Limb (tissue), 2 donors: ENCODE measurements around the gene PARD6G.

Experiments used
- DNase-seq, 2 donors: peaks; one replicate each; pipeline ENCODE4 v3.0.0-alpha.2; 2016; ENCODE audit errors: extremely low spot score in 2 of 2

The PARD6G gene

GRCh38 chr18:80147418-80148325 is 99.6 kb downstream of the PARD6G start:
- peak; percentile 87 to 88 for DNase-seq

GRCh38 chr18:80147037-80147417 is 100.3 kb downstream of the PARD6G start:
- no peak for DNase-seq

DNA sequence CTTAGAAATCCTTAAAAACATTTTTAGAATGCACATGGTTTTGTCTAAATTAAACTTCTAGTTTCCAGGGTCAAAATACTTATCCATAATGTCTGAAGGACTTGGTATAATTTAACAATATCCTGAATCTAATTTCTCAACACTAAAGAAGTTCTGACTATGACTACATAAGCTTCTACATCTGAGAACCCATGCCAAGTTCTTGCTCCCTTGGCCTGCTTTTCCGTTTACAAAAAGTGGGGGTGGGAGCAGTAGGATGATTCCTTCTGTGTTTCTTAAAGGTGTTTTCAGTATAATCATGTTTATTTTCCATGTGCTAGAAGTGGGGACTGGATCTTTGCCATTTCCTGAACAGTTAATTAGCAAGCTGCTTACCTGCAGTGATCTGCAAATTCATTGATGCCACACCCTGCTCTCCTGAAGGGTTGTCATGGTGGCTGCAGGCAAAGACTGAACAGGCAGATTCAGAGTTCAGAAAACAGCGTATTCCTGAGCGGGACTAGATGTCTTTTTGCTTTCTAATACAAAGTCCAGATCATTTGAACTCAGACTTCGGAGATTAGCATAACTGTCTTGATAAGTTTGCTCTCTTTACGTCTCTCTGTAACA is 102.0 kb downstream of the PARD6G start:
- DNase-seq = no peak

- DNase-seq = no peak
Observed at GRCh38 chr18:80143881-80144280, 103.4 kb downstream of the PARD6G start.

DNA sequence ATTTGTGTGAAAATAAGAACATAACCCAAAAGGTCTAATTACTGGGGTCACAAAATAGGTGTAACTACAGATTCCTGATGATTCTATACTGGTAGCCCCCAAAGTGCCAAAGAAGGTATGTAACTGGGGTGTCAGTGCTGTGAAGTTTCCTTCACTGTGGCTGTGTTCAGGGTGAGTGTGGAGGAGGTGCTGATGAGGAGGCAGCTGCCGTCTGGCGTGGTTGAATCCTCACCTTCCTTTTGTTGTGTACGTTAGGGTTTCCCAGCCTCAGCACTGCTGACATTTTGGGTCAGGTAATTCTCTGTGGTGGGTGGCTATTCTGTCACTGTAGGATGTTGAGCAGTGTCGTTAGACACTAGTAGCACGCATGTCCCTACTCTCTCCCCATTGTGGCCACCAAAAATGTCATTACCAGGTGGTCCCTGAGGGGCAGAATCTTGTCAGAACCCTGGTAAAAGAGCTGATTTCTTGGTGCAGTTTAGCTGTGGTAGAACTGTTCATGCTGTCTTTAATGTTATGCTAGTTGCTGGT is 106.8 kb downstream of the PARD6G start:
- DNase-seq = no peak

GRCh38 chr18:80137976-80138375 is 109.3 kb downstream of the PARD6G start:
- DNase-seq = no peak

GRCh38 chr18:80137137-80137536 is 110.2 kb downstream of the PARD6G start:
- DNase-seq = no peak

DNA sequence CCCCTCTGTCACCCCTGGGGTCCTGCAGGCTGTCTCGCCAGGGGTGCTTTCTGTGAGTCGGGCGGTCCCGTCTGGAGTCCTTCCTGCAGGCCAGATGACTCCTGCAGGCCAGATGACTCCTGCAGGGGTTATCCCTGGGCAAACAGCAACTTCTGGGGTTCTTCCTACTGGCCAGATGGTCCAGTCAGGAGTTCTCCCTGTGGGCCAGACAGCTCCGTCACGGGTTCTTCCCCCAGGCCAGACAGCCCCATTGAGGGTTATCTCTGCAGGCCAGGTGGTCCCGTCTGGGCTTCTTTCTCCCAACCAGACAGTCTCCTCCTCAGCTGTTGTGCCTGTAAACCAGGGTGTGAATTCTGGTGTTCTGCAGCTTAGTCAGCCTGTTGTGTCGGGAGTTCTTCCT is 110.6 kb downstream of the PARD6G start:
- no peak for DNase-seq

DNA sequence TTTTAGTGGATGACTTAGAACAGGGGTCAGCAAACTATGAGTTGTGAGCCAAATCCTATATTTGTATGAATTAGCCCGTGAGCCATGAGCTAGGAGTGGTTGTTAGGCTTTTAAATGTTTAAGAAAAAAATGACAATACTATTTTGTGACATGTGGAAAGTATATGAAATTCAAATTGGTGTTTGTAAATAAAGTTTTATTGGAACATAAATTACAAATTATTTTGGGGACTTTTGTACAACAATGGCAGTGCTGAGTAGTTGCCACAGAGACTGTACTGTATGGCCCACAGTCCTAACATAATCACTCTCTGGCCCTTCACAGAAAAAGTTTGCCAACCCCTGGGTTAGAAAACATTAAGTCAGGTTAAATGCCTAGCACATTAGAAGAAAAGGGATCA is 112.2 kb downstream of the PARD6G start:
- no peak for DNase-seq

GRCh38 chr18:80133124-80133523 is 114.2 kb downstream of the PARD6G start:
- DNase-seq = no peak

- DNase-seq = no peak
Observed at GRCh38 chr18:80132180-80132812, 115.0 kb downstream of the PARD6G start.

DNA sequence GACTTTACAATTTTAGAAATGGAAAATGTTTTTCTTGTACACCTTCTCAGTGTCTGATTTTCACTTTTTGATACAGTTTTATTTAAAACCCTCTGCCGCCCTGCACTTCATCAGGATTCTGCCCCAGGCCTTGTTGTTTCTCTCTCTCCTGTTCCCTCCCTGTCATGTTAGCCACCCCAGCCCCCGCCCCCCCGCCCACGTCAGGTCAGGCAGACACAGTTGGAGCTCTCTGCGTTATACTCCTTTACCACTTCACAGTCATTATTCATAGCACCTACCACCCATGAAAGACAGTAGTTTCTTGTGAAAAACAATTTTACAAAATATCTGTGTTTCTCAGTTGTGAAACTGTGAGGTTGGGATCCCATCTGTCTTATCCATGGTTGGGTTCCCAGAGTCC is 116.8 kb downstream of the PARD6G start:
- no peak for DNase-seq

GRCh38 chr18:80129672-80130367 is 117.5 kb downstream of the PARD6G start:
- no peak for DNase-seq

- DNase-seq = no peak
Observed at GRCh38 chr18:80127635-80128034, 119.7 kb downstream of the PARD6G start.

DNA sequence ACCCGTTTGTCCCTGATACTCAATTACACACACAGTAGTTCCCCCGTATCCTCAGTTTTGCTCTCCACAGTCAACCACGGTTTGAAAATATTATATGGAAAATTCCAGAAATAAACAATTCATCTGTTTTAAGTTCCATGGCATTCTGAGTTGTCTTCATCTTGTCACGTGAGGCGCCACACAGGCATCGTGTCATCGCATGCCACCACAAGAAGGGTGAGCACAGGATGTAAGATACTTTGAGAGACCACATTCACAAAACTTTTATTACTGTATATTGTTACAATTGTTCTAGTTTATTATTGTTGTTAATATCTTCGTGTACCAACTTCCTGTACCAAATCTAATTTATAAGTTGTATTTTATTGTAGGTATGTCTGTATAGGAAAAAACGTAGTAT is 120.5 kb downstream of the PARD6G start:
- DNase-seq = no peak

DNA sequence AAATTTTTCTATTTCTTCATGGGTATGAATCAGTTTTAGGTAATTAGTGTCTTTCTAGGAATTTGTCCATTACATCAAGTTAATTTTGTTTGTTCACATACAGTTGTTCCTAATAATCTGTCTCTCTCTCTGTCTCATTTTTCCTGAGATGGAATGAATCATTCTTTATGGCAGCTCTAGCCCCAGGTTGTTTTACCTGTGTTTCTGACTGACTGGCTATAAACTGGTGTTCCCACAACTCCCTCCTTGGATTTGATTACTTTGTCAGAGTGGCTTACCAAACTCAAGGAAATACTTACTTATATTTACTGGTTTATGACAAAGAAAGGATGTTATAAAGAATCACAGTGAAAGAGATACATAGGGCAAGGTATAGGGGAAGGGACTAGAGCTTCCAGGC is 123.2 kb downstream of the PARD6G start:
- DNase-seq = no peak

GRCh38 chr18:80120932-80121331 is 126.4 kb downstream of the PARD6G start:
- DNase-seq = no peak

DNA sequence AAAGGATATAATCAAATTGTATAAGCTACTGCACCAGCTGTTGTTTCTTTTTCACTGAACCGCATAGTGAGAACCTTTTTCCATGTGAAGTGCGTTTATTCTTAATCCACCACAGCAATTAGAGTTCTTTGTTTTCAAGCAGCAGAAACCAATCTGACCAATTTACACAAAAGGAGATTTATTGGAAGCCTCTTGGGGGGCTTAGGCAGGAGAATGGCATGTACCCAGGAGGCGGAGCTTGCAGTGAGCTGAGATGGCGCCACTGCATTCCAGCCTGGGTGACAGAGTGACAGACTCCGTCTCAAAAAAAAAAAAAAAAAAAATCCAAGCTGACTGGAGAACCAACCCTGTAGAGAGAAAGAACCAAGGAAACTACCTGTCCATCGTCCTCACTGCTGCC is 128.2 kb downstream of the PARD6G start:
- DNase-seq = no peak

DNA sequence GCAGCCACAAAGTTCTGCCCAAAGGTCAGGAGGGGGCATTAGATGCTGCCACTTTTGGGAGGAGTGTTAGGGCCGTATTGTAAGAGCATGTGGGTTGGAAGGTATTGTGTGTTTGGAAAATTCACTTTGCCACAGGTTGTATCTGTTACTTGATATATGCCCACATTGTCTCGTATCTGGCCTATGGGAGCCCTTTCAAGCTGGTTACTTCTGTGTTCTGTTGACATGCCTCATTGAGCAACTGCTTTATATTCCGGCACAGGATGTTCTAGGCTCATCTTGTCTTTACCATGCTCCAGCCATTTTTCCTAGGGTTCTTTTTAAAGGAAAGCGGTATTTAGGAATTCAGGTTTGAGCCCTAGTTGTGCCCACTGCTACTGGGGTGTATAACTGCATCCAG is 132.3 kb downstream of the PARD6G start:
- no peak for DNase-seq

- DNase-seq = no peak
Observed at GRCh38 chr18:80112624-80113248, 134.6 kb downstream of the PARD6G start.

GRCh38 chr18:80109676-80110078 is 137.6 kb downstream of the PARD6G start:
- DNase-seq = peak; percentile 13 to 78
